AG08396 (cell line): Measurements from ENCODE around the gene CERS3.

Experiments used
- DNase-seq: peaks from one replicate; pipeline ENCODE4 v3.0.0; 2012; ENCODE audit warnings: low spot score, mixed read lengths

The CERS3 gene

GRCh38 chr15:100529556-100529955 is 806 bp upstream of the CERS3 start:
- DNase-seq = no peak

GRCh38 chr15:100526027-100526481 is 2.7 kb downstream of the CERS3 start:
- no peak for DNase-seq

GRCh38 chr15:100525436-100525835 is 3.3 kb downstream of the CERS3 start:
- no peak for DNase-seq

GRCh38 chr15:100524326-100524725 is 4.4 kb downstream of the CERS3 start:
- no peak for DNase-seq

- DNase-seq = no peak
Measured at GRCh38 chr15:100521907-100522306, 6.8 kb downstream of the CERS3 start.

GRCh38 chr15:100520132-100520921 is 8.4 kb downstream of the CERS3 start:
- no peak for DNase-seq

GRCh38 chr15:100517846-100518245 is 10.9 kb downstream of the CERS3 start:
- DNase-seq = no peak

- no peak for DNase-seq
Measured at GRCh38 chr15:100516643-100517512, 11.9 kb downstream of the CERS3 start.

- no peak for DNase-seq
Measured at GRCh38 chr15:100515758-100516157, 13.0 kb downstream of the CERS3 start.

GRCh38 chr15:100508641-100509300 is 20.0 kb downstream of the CERS3 start:
- DNase-seq = no peak

GRCh38 chr15:100502651-100503050 is 26.1 kb downstream of the CERS3 start:
- DNase-seq = no peak

- no peak for DNase-seq
Measured at GRCh38 chr15:100501117-100501516, 27.6 kb downstream of the CERS3 start.

GRCh38 chr15:100500226-100500990 is 28.3 kb downstream of the CERS3 start:
- no peak for DNase-seq

- no peak for DNase-seq
Measured at GRCh38 chr15:100495861-100496260, 32.9 kb downstream of the CERS3 start.

GRCh38 chr15:100493213-100493612 is 35.5 kb downstream of the CERS3 start:
- DNase-seq = no peak

- no peak for DNase-seq
Measured at GRCh38 chr15:100484443-100484842, 44.3 kb downstream of the CERS3 start.

GRCh38 chr15:100483370-100483769 is 45.4 kb downstream of the CERS3 start:
- DNase-seq = no peak

GRCh38 chr15:100476805-100477204 is 51.9 kb downstream of the CERS3 start:
- DNase-seq = no peak

- no peak for DNase-seq
Measured at GRCh38 chr15:100472736-100473135, 56.0 kb downstream of the CERS3 start.

- DNase-seq = no peak
Measured at GRCh38 chr15:100471933-100472332, 56.8 kb downstream of the CERS3 start.

GRCh38 chr15:100468285-100468684 is 60.5 kb downstream of the CERS3 start:
- no peak for DNase-seq

GRCh38 chr15:100466073-100466472 is 62.7 kb downstream of the CERS3 start:
- no peak for DNase-seq
